Measurements from ENCODE around the gene KIF9.

GRCh38 chr3:47265725-47266428, 16.7 kb downstream of the KIF9 start:
- TF ChIP-seq, protein P1, sequence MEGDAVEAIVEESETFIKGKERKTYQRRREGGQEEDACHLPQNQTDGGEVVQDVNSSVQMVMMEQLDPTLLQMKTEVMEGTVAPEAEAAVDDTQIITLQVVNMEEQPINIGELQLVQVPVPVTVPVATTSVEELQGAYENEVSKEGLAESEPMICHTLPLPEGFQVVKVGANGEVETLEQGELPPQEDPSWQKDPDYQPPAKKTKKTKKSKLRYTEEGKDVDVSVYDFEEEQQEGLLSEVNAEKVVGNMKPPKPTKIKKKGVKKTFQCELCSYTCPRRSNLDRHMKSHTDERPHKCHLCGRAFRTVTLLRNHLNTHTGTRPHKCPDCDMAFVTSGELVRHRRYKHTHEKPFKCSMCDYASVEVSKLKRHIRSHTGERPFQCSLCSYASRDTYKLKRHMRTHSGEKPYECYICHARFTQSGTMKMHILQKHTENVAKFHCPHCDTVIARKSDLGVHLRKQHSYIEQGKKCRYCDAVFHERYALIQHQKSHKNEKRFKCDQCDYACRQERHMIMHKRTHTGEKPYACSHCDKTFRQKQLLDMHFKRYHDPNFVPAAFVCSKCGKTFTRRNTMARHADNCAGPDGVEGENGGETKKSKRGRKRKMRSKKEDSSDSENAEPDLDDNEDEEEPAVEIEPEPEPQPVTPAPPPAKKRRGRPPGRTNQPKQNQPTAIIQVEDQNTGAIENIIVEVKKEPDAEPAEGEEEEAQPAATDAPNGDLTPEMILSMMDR (optimal IDR thresholded peaks at IDR 0.05 in 1 of 3, IDR thresholded peaks at IDR 0.05 in 1 of 3, conservative IDR thresholded peaks at IDR 0.05 in 1 of 3; ENCODE audit: extremely low read depth in 1 of 3, insufficient read depth in 2 of 3, low read length in 3 of 3), result no peak
- no peak for TF ChIP-seq EZH2 (IDR thresholded peaks at IDR 0.05; ENCODE audit: low read length)

Measured in keratinocyte (primary cell).